PFSK-1 (cell line): ENCODE measurements around the gene FKBP11.

ENCODE experiments used
- FOXP2 ChIP-seq: optimal IDR thresholded peaks from 2 replicates; pipeline ENCODE3; 2011; ENCODE audit warnings: borderline replicate concordance, control low read depth, inconsistent platforms; ENCODE audit not compliant: insufficient read depth; ENCODE audit errors: extremely low read length, extremely low read depth
- POLR2AphosphoS5 ChIP-seq: IDR thresholded peaks from 2 replicates; pipeline ENCODE4 v1.6.1; 2012; ENCODE audit warnings: low read depth, mild to moderate bottlenecking, control low read depth, low read length, moderate library complexity
- REST ChIP-seq, 2 experiments: IDR thresholded peaks; 2 replicates each; pipeline versions ENCODE4 v1.6.1 to v1.8.0; 2011 to 2012; ENCODE audit warnings: low read depth in 2 of 2, low read length in 2 of 2, control low read depth in 1 of 2, inconsistent platforms in 1 of 2, mild to moderate bottlenecking in 1 of 2, moderate library complexity in 1 of 2; ENCODE audit not compliant: insufficient read depth in 1 of 2
- SIN3A ChIP-seq: IDR thresholded peaks from 2 replicates; pipeline ENCODE4 v1.6.1; 2012; ENCODE audit warnings: mild to moderate bottlenecking, low read length, moderate library complexity, borderline replicate concordance; ENCODE audit not compliant: insufficient read depth
- TAF1 ChIP-seq: IDR thresholded peaks from 2 replicates; pipeline ENCODE4 v1.6.1; 2012; ENCODE audit warnings: low read length, control low read depth, borderline replicate concordance; ENCODE audit not compliant: insufficient read depth

The FKBP11 gene

GRCh38 chr12:48968467-48968866 is 43.2 kb upstream of the FKBP11 start:
- TF ChIP-seq SIN3A (no peak), POLR2AphosphoS5 (no peak), REST (IDR thresholded peaks at IDR 0.05; ENCODE audit: insufficient read depth in 1 of 2, low read depth in 2 of 2, low read length in 2 of 2) (no peak), FOXP2 (no peak), TAF1 (no peak)

GRCh38 chr12:48967991-48968390 is 42.7 kb upstream of the FKBP11 start:
- no peak for TF ChIP-seq TAF1
- no peak for TF ChIP-seq FOXP2
- TF ChIP-seq POLR2AphosphoS5, result no peak
- no peak for TF ChIP-seq SIN3A
- no peak for TF ChIP-seq REST (IDR thresholded peaks at IDR 0.05; ENCODE audit: insufficient read depth in 1 of 2, low read depth in 2 of 2, low read length in 2 of 2)

GRCh38 chr12:48966177-48966895 is 41.0 kb upstream of the FKBP11 start:
- TF ChIP-seq FOXP2, result no peak
- no peak for TF ChIP-seq SIN3A
- TF ChIP-seq TAF1, result no peak
- TF ChIP-seq POLR2AphosphoS5, result no peak
- TF ChIP-seq REST (IDR thresholded peaks at IDR 0.05; ENCODE audit: insufficient read depth in 1 of 2, low read depth in 2 of 2, low read length in 2 of 2), result no peak

GRCh38 chr12:48965298-48965838 is 40.1 kb upstream of the FKBP11 start:
- no peak for TF ChIP-seq SIN3A
- TF ChIP-seq REST (IDR thresholded peaks at IDR 0.05; ENCODE audit: insufficient read depth in 1 of 2, low read depth in 2 of 2, low read length in 2 of 2), result no peak
- TF ChIP-seq FOXP2, result no peak
- no peak for TF ChIP-seq POLR2AphosphoS5
- no peak for TF ChIP-seq TAF1
